ENCODE results near the gene TSEN34.
"Not testable (repeated sequence)": the region's sequence is repeated elsewhere in the genome, so short reads cannot be mapped to it uniquely, and the experiment has no call there.

TSEN34 gene

GRCh38 chr19:54208784-54209057 lies 17.6 kb downstream of the TSEN34 start:
- TF ChIP-seq CTCF (IDR thresholded peaks at IDR 0.05; ENCODE audit: low read depth, low read length) (no peak), EZH2phosphoT487 (IDR thresholded peaks at IDR 0.05; ENCODE audit: low read depth) (no peak)
- Histone ChIP-seq H3K79me2 (ENCODE audit: low read length) (peaks cover 45% of the 10 kb centered on the region), H3K4me1 (ENCODE audit: low read length) (peaks cover 51% of the 10 kb centered on the region), H3K9ac (ENCODE audit: low read length) (no peak overlapping the region), H3K4me3 (ENCODE audit: low read length) (no peak overlapping the region), H3K4me2 (ENCODE audit: low read length) (no peak overlapping the region; the same call in 1 of the 2 replicates), H3K36me3 (replicated peaks; ENCODE audit: low read depth, low read length) (peaks cover 65% of the 10 kb centered on the region), H4K20me1 (ENCODE audit: insufficient read depth, low read length) (peaks cover 75% of the 10 kb centered on the region), H3K27me3 (ENCODE audit: low read depth, low read length) (no peaks in the 10 kb centered on the region), H3K27ac (ENCODE audit: low read length) (peak overlapping the region; percentile 73), H2AFZ (ENCODE audit: low read depth, low read length) (no peak overlapping the region), H3K9me3 (ENCODE audit: insufficient read depth, low read length) (no peaks in the 10 kb centered on the region)

- Histone ChIP-seq H3K27me3 (ENCODE audit: low read depth, low read length) (no peaks in the 10 kb centered on the region), H4K20me1 (ENCODE audit: insufficient read depth, low read length) (peaks cover 70% of the 10 kb centered on the region), H3K9ac (ENCODE audit: low read length) (no peak overlapping the region), H3K9me3 (ENCODE audit: insufficient read depth, low read length) (no peaks in the 10 kb centered on the region), H3K4me2 (ENCODE audit: low read length) (no peak overlapping the region), H3K36me3 (replicated peaks; ENCODE audit: low read depth, low read length) (peaks cover 60% of the 10 kb centered on the region), H2AFZ (ENCODE audit: low read depth, low read length) (no peak overlapping the region), H3K4me1 (ENCODE audit: low read length) (peaks cover 46% of the 10 kb centered on the region), H3K4me3 (ENCODE audit: low read length) (no peak overlapping the region), H3K27ac (ENCODE audit: low read length) (peak overlapping the region; percentile 10; the same call in 1 of the 2 replicates), H3K79me2 (ENCODE audit: low read length) (peaks cover 40% of the 10 kb centered on the region)
- no peak for TF ChIP-seq CTCF (IDR thresholded peaks at IDR 0.05; ENCODE audit: low read depth, low read length)
- no peak for TF ChIP-seq EZH2phosphoT487 (IDR thresholded peaks at IDR 0.05; ENCODE audit: low read depth)
These were observed 18.1 kb downstream of the TSEN34 start for GRCh38 chr19:54209058-54209810.

- Histone ChIP-seq H4K20me1 (ENCODE audit: insufficient read depth, low read length) (peaks cover 63% of the 10 kb centered on the region), H3K79me2 (ENCODE audit: low read length) (peaks cover 33% of the 10 kb centered on the region), H3K27me3 (ENCODE audit: low read depth, low read length) (no peaks in the 10 kb centered on the region), H3K4me1 (ENCODE audit: low read length) (peaks cover 39% of the 10 kb centered on the region), H2AFZ (ENCODE audit: low read depth, low read length) (no peak overlapping the region), H3K9ac (ENCODE audit: low read length) (no peak overlapping the region), H3K27ac (ENCODE audit: low read length) (peak overlapping the region; percentile 10; the same call in 1 of the 2 replicates), H3K4me2 (ENCODE audit: low read length) (no peak overlapping the region), H3K9me3 (ENCODE audit: insufficient read depth, low read length) (no peaks in the 10 kb centered on the region), H3K36me3 (replicated peaks; ENCODE audit: low read depth, low read length) (peaks cover 55% of the 10 kb centered on the region), H3K4me3 (ENCODE audit: low read length) (no peak overlapping the region)
- TF ChIP-seq EZH2phosphoT487 (IDR thresholded peaks at IDR 0.05; ENCODE audit: low read depth): no peak
- TF ChIP-seq CTCF (IDR thresholded peaks at IDR 0.05; ENCODE audit: low read depth, low read length): no peak
These were observed 18.8 kb downstream of the TSEN34 start for GRCh38 chr19:54209811-54210494.

- no peak overlapping the region for H3K4me3 ChIP-seq (ENCODE audit: low read length)
- H3K27me3 ChIP-seq (ENCODE audit: low read depth, low read length): no peaks in the 10 kb centered on the region
- H4K20me1 ChIP-seq (ENCODE audit: insufficient read depth, low read length): peaks cover 50% of the 10 kb centered on the region
- TF ChIP-seq EZH2phosphoT487 (IDR thresholded peaks at IDR 0.05; ENCODE audit: low read depth) (no peak), CTCF (IDR thresholded peaks at IDR 0.05; ENCODE audit: low read depth, low read length) (no peak)
- no peak overlapping the region for H3K27ac ChIP-seq (ENCODE audit: low read length)
- peaks cover 20% of the 10 kb centered on the region for H3K79me2 ChIP-seq (ENCODE audit: low read length)
- peaks cover 44% of the 10 kb centered on the region for H3K36me3 ChIP-seq (replicated peaks; ENCODE audit: low read depth, low read length)
- H3K4me1 ChIP-seq (ENCODE audit: low read length): peaks cover 26% of the 10 kb centered on the region
- no peak overlapping the region for H2AFZ ChIP-seq (ENCODE audit: low read depth, low read length)
- H3K9me3 ChIP-seq (ENCODE audit: insufficient read depth, low read length): no peaks in the 10 kb centered on the region
- no peak overlapping the region for H3K4me2 ChIP-seq (ENCODE audit: low read length)
- no peak overlapping the region for H3K9ac ChIP-seq (ENCODE audit: low read length)
These were observed 20.1 kb downstream of the TSEN34 start for GRCh38 chr19:54211235-54211634.

- Histone ChIP-seq H4K20me1 (ENCODE audit: insufficient read depth, low read length) (peaks cover 20% of the 10 kb centered on the region), H3K36me3 (replicated peaks; ENCODE audit: low read depth, low read length) (peaks cover 24% of the 10 kb centered on the region)
- H3K9me3 ChIP-seq (ENCODE audit: insufficient read depth, low read length); H3K27me3 ChIP-seq (ENCODE audit: low read depth, low read length); H3K27ac ChIP-seq (ENCODE audit: low read length); H2AFZ ChIP-seq (ENCODE audit: low read depth, low read length); H3K4me2 ChIP-seq (ENCODE audit: low read length); H3K4me3 ChIP-seq (ENCODE audit: low read length); H3K4me1 ChIP-seq (ENCODE audit: low read length); H3K9ac ChIP-seq (ENCODE audit: low read length); H3K79me2 ChIP-seq (ENCODE audit: low read length): not testable (repeated sequence)
These were observed 23.1 kb downstream of the TSEN34 start for GRCh38 chr19:54214217-54214616.

- H3K36me3 ChIP-seq (replicated peaks; ENCODE audit: low read depth, low read length): peaks cover 21% of the 10 kb centered on the region
- not testable (repeated sequence) for H3K4me2 ChIP-seq (ENCODE audit: low read length); H3K27me3 ChIP-seq (ENCODE audit: low read depth, low read length); H3K79me2 ChIP-seq (ENCODE audit: low read length); H3K9ac ChIP-seq (ENCODE audit: low read length); H2AFZ ChIP-seq (ENCODE audit: low read depth, low read length); H3K4me3 ChIP-seq (ENCODE audit: low read length); H3K4me1 ChIP-seq (ENCODE audit: low read length); H3K27ac ChIP-seq (ENCODE audit: low read length); H3K9me3 ChIP-seq (ENCODE audit: insufficient read depth, low read length)
- H4K20me1 ChIP-seq (ENCODE audit: insufficient read depth, low read length): peaks cover 15% of the 10 kb centered on the region
These were observed 23.6 kb downstream of the TSEN34 start for GRCh38 chr19:54214734-54215133.

Data from OCI-LY3 (cell line).